ENCODE measurements around the gene KRT27.
"Not testable (repeated sequence)": the region's sequence is repeated elsewhere in the genome, so short reads cannot be mapped to it uniquely, and the experiment has no call there.

KRT27 gene

GRCh38 chr17:40782450-40782849 is at the start of gene KRT27:
Gene KRT27 (minus strand): TSS chr17:40782550. CDS start chr17:40782493, 57 bp downstream.
- no peak within 1 kb of the TSS for H3K27ac ChIP-seq
- DNase-seq (ENCODE audit: low read depth, low spot score): no peak

GRCh38 chr17:40830085-40830776 is 47.9 kb upstream of the KRT27 start:
- no peak overlapping the region for H3K27ac ChIP-seq
- no peak for DNase-seq (ENCODE audit: low read depth, low spot score)

GRCh38 chr17:40828454-40829044 is 46.2 kb upstream of the KRT27 start:
- no peak for DNase-seq (ENCODE audit: low read depth, low spot score)
- peak overlapping the region; percentile 24 for H3K27ac ChIP-seq

- DNase-seq (ENCODE audit: low read depth, low spot score): no peak
- H3K27ac ChIP-seq: peak overlapping the region; percentile 24
These were observed 45.5 kb upstream of the KRT27 start for GRCh38 chr17:40827746-40828453.

GRCh38 chr17:40825599-40825998 is 43.2 kb upstream of the KRT27 start:
- H3K27ac ChIP-seq: no peak overlapping the region
- no peak for DNase-seq (ENCODE audit: low read depth, low spot score)

- H3K27ac ChIP-seq: no peak overlapping the region
- no peak for DNase-seq (ENCODE audit: low read depth, low spot score)
These were observed 41.9 kb upstream of the KRT27 start for GRCh38 chr17:40824015-40824832.

- no peak for DNase-seq (ENCODE audit: low read depth, low spot score)
- no peak within 1 kb of the TSS for H3K27ac ChIP-seq
These were observed 39.9 kb upstream of the KRT27 start, which contains the start of gene KRT10 for GRCh38 chr17:40822132-40822812. Gene KRT10 (minus strand): TSS chr17:40822614. CDS start chr17:40822585, 29 bp downstream.

GRCh38 chr17:40821536-40821935 is 39.2 kb upstream of the KRT27 start:
- DNase-seq (ENCODE audit: low read depth, low spot score): no peak
- no peak overlapping the region for H3K27ac ChIP-seq

- DNase-seq (ENCODE audit: low read depth, low spot score): no peak
- H3K27ac ChIP-seq: peak overlapping the region; percentile 84
These were observed 38.0 kb upstream of the KRT27 start for GRCh38 chr17:40820228-40820838.

- peak overlapping the region; percentile 84 for H3K27ac ChIP-seq
- DNase-seq (ENCODE audit: low read depth, low spot score): no peak
These were observed 37.3 kb upstream of the KRT27 start for GRCh38 chr17:40819528-40820125.

- H3K27ac ChIP-seq: peak overlapping the region; percentile 84
- DNase-seq (ENCODE audit: low read depth, low spot score): no peak
These were observed 36.6 kb upstream of the KRT27 start for GRCh38 chr17:40818733-40819527.

GRCh38 chr17:40818343-40818732 is 36.0 kb upstream of the KRT27 start:
- DNase-seq (ENCODE audit: low read depth, low spot score): no peak
- peak overlapping the region; percentile 84 for H3K27ac ChIP-seq

GRCh38 chr17:40817103-40817682 is 34.8 kb upstream of the KRT27 start:
- no peak overlapping the region for H3K27ac ChIP-seq
- no peak for DNase-seq (ENCODE audit: low read depth, low spot score)

GRCh38 chr17:40816569-40816968 is 34.2 kb upstream of the KRT27 start:
- DNase-seq (ENCODE audit: low read depth, low spot score): no peak
- H3K27ac ChIP-seq: no peak overlapping the region

GRCh38 chr17:40815381-40815780 is 33.0 kb upstream of the KRT27 start:
- DNase-seq (ENCODE audit: low read depth, low spot score): no peak
- H3K27ac ChIP-seq: no peak overlapping the region

- not testable (repeated sequence) for H3K27ac ChIP-seq; DNase-seq (ENCODE audit: low read depth, low spot score)
These were observed 32.3 kb upstream of the KRT27 start for GRCh38 chr17:40814657-40815056.

GRCh38 chr17:40813804-40814203 is 31.5 kb upstream of the KRT27 start:
- DNase-seq (ENCODE audit: low read depth, low spot score): peak; percentile 63
- H3K27ac ChIP-seq: peak overlapping the region; percentile 5

- no peak overlapping the region for H3K27ac ChIP-seq
- no peak for DNase-seq (ENCODE audit: low read depth, low spot score)
These were observed 30.3 kb upstream of the KRT27 start for GRCh38 chr17:40812639-40813038.
